HEK293T (cell line): Measurements from ENCODE around the gene GNG12.
A peak's percentile ranks its signal among the peaks of the same experiment; 100 is the strongest.

Experiments used
- CTCF ChIA-PET: fragments of 350-600 bp; formaldehyde crosslinking; extraction: SDS; loops from one replicate; lab custom pipeline; 2021; ENCODE audit warnings: antibody characterized with exemption, inconsistent platforms; lab: Yijun Ruan, JAX
- POLR2A ChIA-PET: fragments of 350-600 bp; formaldehyde crosslinking; extraction: SDS; loops from one replicate; lab custom pipeline; 2020; ENCODE audit warnings: antibody characterized with exemption, inconsistent platforms; lab: Yijun Ruan, JAX
- DNase-seq: peaks from one replicate; pipeline ENCODE4 v3.0.0; 2012; ENCODE audit warnings: mixed read lengths; ENCODE audit errors: extremely low spot score
- ARNT ChIP-seq: fragments of 450-650 bp; IDR thresholded peaks from 2 replicates; pipeline ENCODE4 v1.6.1; 2017; ENCODE audit warnings: mild to moderate bottlenecking
- BHLHE40 ChIP-seq: fragments of 450-650 bp; IDR thresholded peaks from 2 replicates; pipeline ENCODE4 v1.6.1; 2016; ENCODE audit warnings: mild to moderate bottlenecking, moderate library complexity, borderline replicate concordance
- CTBP1 ChIP-seq: fragments of 450-650 bp; IDR thresholded peaks from 2 replicates; pipeline ENCODE4 v1.6.1; 2016; ENCODE audit warnings: borderline replicate concordance
- ELF4 ChIP-seq: fragments of 450-650 bp; IDR thresholded peaks from 2 replicates; pipeline ENCODE4 v1.6.1; 2017; ENCODE audit warnings: antibody characterized with exemption
- FOXA1 ChIP-seq: fragments of 450-650 bp; IDR thresholded peaks from 2 replicates; pipeline ENCODE4 v1.6.1; 2016; ENCODE audit warnings: mild to moderate bottlenecking
- FOXK2 ChIP-seq: fragments of 450-650 bp; IDR thresholded peaks from 2 replicates; pipeline ENCODE4 v1.6.1; 2016; ENCODE audit warnings: mild to moderate bottlenecking
- FOXM1 ChIP-seq: fragments of 450-650 bp; IDR thresholded peaks from 2 replicates; pipeline ENCODE4 v1.6.1; 2017; ENCODE audit warnings: mild to moderate bottlenecking, borderline replicate concordance
- HDGF ChIP-seq: fragments of 450-650 bp; IDR thresholded peaks from 2 replicates; pipeline ENCODE4 v1.6.1; 2017; ENCODE audit warnings: antibody characterized with exemption, borderline replicate concordance
- L3MBTL2 ChIP-seq: fragments of 450-650 bp; conservative IDR thresholded peaks from 2 replicates; pipeline ENCODE4 v1.6.1; 2016; ENCODE audit warnings: mild to moderate bottlenecking
- LEF1 ChIP-seq: fragments of 450-650 bp; IDR thresholded peaks from 2 replicates; pipeline ENCODE4 v1.6.1; 2017; ENCODE audit warnings: mild to moderate bottlenecking, borderline replicate concordance
- NFRKB ChIP-seq: fragments of 450-650 bp; IDR thresholded peaks from 2 replicates; pipeline ENCODE4 v1.6.1; 2016; ENCODE audit warnings: mild to moderate bottlenecking, moderate library complexity
- SP1 ChIP-seq: fragments of 450-650 bp; IDR thresholded peaks from 2 replicates; pipeline ENCODE4 v1.6.1; 2017
- SUZ12 ChIP-seq: fragments of 450-650 bp; IDR thresholded peaks from 2 replicates; pipeline ENCODE4 v1.6.1; 2016; ENCODE audit warnings: mild to moderate bottlenecking
- TARDBP ChIP-seq: fragments of 450-650 bp; IDR thresholded peaks from 2 replicates; pipeline ENCODE4 v1.6.1; 2016
- ZNF384 ChIP-seq: fragments of 450-650 bp; IDR thresholded peaks from 2 replicates; pipeline ENCODE4 v1.6.1; 2016
- TF ChIP-seq, protein P1 (sequence below): fragments of 450-650 bp; IDR thresholded peaks from 2 replicates; pipeline ENCODE4 v1.6.1; 2016

Gene GNG12

DNA sequence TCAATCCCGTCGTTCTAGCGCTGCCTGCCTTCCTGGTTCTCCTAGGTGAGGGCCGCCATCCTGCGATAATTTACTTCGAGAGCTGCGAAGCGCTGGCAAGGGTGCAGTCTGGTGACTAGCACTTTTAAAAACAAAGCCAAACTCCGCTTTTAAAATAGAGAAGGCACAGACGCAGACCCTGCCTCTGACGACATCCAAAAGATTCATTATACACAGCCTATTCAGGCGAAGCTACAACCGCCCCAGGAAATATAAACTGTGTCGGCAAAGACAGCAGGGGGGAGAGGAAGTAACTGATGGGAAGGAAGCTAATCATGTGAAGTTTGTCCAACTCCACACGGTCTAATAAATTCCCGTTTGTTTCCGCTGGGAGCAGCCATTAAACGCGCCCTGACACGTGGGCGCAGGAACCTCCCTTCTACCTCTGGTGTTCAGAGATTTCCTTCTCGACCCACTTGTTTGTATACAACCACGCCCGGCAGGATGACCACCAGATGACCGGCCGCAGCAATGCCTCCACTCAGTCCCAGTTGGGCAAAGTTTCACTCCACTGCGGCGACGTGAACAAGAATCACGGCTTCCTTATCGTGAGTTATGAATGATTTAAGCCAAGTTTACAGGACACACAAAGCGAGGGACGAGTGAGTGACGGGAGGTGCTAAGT, 1.3 kb downstream of the GNG12 start:
- ChIA-PET CTCF (interaction anchor here (0.6 to 1.5 kb wide), 4 partner anchors 10 to 178 kb away, joined by 3 to 7 read pairs (median 4); no protein-coding TSS in a partner anchor), POLR2A (interaction anchor here (0.6 to 2.2 kb wide), 11 partner anchors 9 to 149 kb away, joined by 3 to 9 read pairs (median 5); partner anchors contain the start of gene GADD45A)
- peak; percentile 78 for DNase-seq
- TF ChIP-seq NFRKB (no peak), LEF1 (no peak), BHLHE40 (no peak), CTBP1 (peak; percentile 70), SUZ12 (no peak), FOXK2 (no peak), HDGF (no peak), FOXM1 (no peak), ARNT (no peak), ZNF384 (no peak), L3MBTL2 (peak; percentile 93; the same call in 1 of the 2 replicates)
- TF ChIP-seq, protein P1, sequence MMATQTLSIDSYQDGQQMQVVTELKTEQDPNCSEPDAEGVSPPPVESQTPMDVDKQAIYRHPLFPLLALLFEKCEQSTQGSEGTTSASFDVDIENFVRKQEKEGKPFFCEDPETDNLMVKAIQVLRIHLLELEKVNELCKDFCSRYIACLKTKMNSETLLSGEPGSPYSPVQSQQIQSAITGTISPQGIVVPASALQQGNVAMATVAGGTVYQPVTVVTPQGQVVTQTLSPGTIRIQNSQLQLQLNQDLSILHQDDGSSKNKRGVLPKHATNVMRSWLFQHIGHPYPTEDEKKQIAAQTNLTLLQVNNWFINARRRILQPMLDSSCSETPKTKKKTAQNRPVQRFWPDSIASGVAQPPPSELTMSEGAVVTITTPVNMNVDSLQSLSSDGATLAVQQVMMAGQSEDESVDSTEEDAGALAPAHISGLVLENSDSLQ = peak; percentile 77

DNA sequence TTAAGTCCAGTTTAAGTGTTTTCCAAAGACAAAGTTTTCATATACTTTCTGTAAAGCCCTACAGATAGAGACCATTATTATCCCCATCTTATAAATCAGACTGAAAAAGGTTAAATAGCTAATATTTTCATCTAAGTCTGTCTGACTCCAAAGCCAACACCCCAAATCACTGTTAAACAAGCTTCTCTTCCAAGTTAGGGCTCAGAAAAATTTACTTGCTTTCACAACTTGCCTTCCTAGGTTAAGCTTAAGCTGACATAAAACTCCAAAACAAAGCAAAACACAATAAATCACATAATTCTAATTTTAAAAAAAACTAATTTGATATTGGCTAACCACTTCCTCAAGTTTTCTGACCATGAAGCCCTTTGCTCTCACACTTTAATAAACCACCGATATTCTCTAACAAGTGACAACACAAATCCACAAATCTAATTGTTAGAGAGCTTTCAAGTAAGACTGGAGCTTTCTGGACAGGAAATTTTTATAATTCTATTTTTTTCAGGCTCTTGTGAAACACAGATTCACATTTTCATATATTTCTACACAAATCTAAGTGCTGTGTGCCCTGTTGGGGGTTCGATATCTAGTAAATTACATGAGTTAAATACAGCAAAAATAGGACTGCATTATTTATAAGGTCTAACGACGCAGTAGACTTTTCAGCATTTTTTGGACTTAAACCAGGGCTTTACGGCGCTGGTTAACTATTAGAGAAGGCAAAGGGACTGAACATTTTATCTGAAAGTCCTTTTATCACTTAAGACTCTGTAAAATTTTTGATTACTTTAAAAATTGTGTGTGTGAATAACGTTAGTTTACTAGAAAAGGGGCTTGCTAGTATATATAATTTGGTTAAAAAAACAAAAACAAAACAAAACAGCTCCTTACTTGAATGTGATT, 2.1 kb downstream of the GNG12 start:
- no peak for DNase-seq
- POLR2A ChIA-PET = interaction anchor here (0.8 to 2.2 kb wide), 10 partner anchors 9 to 148 kb away, joined by 3 to 9 read pairs (median 6); partner anchors contain the start of gene GADD45A
- CTCF ChIA-PET = interaction anchor here (0.6 to 1.3 kb wide), 3 partner anchors 71 to 296 kb away, joined by 3 to 7 read pairs (median 4); no protein-coding TSS in a partner anchor
- TF ChIP-seq TARDBP = no peak
- no peak for TF ChIP-seq ARNT
- TF ChIP-seq NFRKB = no peak
- TF ChIP-seq SUZ12 = no peak
- no peak for TF ChIP-seq ELF4

DNA sequence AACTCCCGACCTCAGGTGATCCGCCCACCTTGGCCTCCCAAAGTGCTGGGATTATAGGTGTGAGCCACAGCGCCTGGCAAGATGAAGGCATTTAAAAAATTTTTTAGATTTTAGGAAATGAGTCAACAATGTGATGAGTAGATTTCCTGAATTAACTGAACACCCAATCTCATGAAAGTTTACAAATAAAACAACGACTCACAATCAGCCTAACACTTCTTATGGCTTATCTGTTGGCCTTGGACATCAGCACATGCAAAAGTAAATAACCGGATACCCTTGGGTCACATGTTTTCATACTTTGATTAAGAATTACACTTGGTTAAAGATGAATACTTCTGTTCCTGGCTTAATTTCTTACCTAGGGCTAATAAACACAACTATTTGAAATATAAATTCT, 3.0 kb downstream of the GNG12 start:
- no peak for DNase-seq
- TF ChIP-seq NFRKB (no peak), CTBP1 (no peak), SP1 (no peak), L3MBTL2 (no peak), LEF1 (no peak), TARDBP (no peak), HDGF (no peak)
- TF ChIP-seq, protein P1 = no peak
- ChIA-PET POLR2A (interaction anchor here (0.8 kb wide), 1 partner anchor 279 kb away, joined by 3 read pairs; no protein-coding TSS in a partner anchor), CTCF (interaction anchor here (0.6 to 0.7 kb wide), 3 partner anchors 70 to 303 kb away, joined by 3 to 5 read pairs (median 3); no protein-coding TSS in a partner anchor)

DNA sequence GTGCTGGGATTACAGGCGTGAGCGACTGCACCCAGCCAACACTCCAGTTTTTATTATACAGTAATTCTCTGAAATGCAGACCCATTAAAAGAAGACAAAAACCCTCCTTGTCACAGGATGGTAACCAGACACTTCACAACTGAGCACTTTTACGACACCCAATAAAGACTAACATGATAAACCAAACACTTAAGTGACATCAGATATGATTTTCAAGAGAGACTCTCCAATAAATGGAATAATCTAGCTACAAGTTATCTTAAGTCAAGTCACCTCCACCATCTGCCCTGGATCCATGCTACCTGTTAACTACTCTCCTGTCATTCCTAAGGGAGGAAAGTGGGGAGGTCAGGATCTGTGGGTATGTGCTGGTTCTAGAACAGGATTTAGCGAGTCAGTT, 5.6 kb downstream of the GNG12 start:
- ChIA-PET CTCF (no interaction called here), POLR2A (interaction anchor here (0.6 kb wide), 1 partner anchor 390 kb away, joined by 3 read pairs; no protein-coding TSS in a partner anchor)
- peak; percentile 43 for DNase-seq
- no peak for TF ChIP-seq BHLHE40
- TF ChIP-seq ZNF384 = no peak
- no peak for TF ChIP-seq LEF1
- no peak for TF ChIP-seq HDGF
- peak; percentile 89 for TF ChIP-seq CTBP1
- no peak for TF ChIP-seq FOXM1
- TF ChIP-seq, protein P1 = peak; percentile 86
- no peak for TF ChIP-seq L3MBTL2
- TF ChIP-seq SP1 = no peak
- TF ChIP-seq FOXK2 = no peak
- no peak for TF ChIP-seq TARDBP

DNA sequence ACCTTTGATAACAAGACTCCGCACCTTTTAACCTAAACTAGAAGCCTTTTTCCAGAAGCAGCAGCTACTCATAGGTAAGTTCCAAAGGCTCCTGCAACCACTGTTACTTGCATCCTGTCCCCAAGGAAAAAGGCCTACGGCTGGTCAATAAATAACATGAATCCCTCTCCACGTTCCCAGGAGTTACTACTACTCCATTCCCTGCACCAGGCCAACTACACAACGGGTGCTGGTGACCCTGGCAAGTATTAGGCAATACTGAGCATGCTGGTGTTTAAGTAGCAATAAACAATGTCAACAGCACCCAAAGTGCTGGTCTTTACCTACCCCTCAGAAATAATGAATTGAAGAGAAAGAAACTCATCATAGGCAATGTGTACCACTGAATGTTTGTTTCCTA, 7.7 kb downstream of the GNG12 start:
- no peak for DNase-seq
- ChIA-PET POLR2A (no interaction called here), CTCF (interaction anchor here (1.6 kb wide), 1 partner anchor 65 kb away, joined by 4 read pairs; no protein-coding TSS in a partner anchor)
- TF ChIP-seq SUZ12 (no peak), L3MBTL2 (no peak), LEF1 (no peak), TARDBP (no peak), SP1 (no peak), BHLHE40 (no peak), NFRKB (no peak), HDGF (no peak), ELF4 (no peak), ZNF384 (no peak), FOXA1 (no peak), FOXM1 (no peak), CTBP1 (no peak), FOXK2 (no peak), ARNT (no peak)
- TF ChIP-seq, protein P1 = no peak
